T-helper 1 cell treated with Interleukin-12 subunit alpha and Interleukin-12 subunit beta and Interleukin-4 antibody, amounts not matched to agents 30 μg/mL and 1 μg/mL, for 36 hours (primary cell): ENCODE results near the gene RNF181.
"Not testable (repeated sequence)": the region's sequence is repeated elsewhere in the genome, so short reads cannot be mapped to it uniquely, and the experiment has no call there.

ENCODE experiments used
- H3K27ac Mint-ChIP-seq: one replicate; pipeline ENCODE4 v1.8.0; 2021; ENCODE audit warnings: mild to moderate bottlenecking, mixed read lengths
- H3K27me3 Mint-ChIP-seq: one replicate; pipeline ENCODE4 v1.8.0; 2021; ENCODE audit warnings: low read depth, mixed read lengths
- H3K36me3 Mint-ChIP-seq: one replicate; pipeline ENCODE4 v1.8.0; 2021; ENCODE audit warnings: low read depth, mixed read lengths
- H3K4me1 Mint-ChIP-seq: one replicate; pipeline ENCODE4 v1.8.0; 2021; ENCODE audit warnings: low read depth, mixed read lengths
- H3K4me3 Mint-ChIP-seq: one replicate; pipeline ENCODE4 v1.8.0; 2021; ENCODE audit warnings: mild to moderate bottlenecking, moderate library complexity, mixed read lengths
- H3K9me3 Mint-ChIP-seq: one replicate; pipeline ENCODE4 v1.8.0; 2021; ENCODE audit warnings: mixed read lengths

RNF181 gene

GRCh38 chr2:85583667-85584353 lies 11.7 kb upstream of the RNF181 start:
- Mint-ChIP-seq H3K27ac (peak overlapping the region; percentile 80), H3K36me3 (peaks cover 32% of the 10 kb centered on the region), H3K27me3 (no peaks in the 10 kb centered on the region), H3K9me3 (no peaks in the 10 kb centered on the region), H3K4me3 (peak overlapping the region; percentile 77), H3K4me1 (peaks cover 56% of the 10 kb centered on the region)

DNA sequence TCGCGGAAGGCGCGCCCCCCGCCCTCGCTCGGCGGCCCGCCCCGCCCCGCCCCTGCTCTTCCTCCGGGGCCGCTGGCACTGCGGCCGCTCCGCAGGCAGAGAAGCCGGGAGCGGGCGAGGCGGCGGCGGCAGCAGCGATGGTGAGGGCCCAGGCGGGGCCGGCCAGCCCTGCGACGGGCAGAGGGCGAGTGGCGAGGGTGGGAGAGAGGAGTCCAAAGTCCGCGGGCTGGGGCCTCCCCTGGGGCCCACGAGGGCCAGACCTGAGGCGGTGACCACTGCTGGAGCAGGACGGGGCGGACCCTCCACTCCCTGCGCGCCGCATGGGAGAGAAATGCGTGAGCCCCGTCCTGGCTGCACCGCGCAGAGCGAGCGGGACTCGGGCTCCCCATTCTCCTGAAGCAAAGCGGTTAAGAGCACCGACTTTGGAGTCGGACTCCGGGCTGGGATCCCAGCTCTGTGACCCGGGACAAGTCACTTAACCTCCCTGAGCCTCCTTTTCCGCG lies 11.1 kb upstream of the RNF181 start, which contains the start of gene VAMP5:
VAMP5 (plus strand) TSS at position 78 of the 503 bp plus-strand sequence; CDS start at position 138, 60 bp downstream.
- peak within 1 kb of the TSS; percentile 91 for H3K27ac Mint-ChIP-seq
- H3K9me3 Mint-ChIP-seq: no peaks in the 10 kb centered on the region
- H3K4me3 Mint-ChIP-seq: peak within 1 kb of the TSS; percentile 88
- H3K27me3 Mint-ChIP-seq: no peaks in the 10 kb centered on the region
- peaks cover 51% of the 10 kb centered on the region for H3K4me1 Mint-ChIP-seq
- H3K36me3 Mint-ChIP-seq: peaks cover 32% of the 10 kb centered on the region

DNA sequence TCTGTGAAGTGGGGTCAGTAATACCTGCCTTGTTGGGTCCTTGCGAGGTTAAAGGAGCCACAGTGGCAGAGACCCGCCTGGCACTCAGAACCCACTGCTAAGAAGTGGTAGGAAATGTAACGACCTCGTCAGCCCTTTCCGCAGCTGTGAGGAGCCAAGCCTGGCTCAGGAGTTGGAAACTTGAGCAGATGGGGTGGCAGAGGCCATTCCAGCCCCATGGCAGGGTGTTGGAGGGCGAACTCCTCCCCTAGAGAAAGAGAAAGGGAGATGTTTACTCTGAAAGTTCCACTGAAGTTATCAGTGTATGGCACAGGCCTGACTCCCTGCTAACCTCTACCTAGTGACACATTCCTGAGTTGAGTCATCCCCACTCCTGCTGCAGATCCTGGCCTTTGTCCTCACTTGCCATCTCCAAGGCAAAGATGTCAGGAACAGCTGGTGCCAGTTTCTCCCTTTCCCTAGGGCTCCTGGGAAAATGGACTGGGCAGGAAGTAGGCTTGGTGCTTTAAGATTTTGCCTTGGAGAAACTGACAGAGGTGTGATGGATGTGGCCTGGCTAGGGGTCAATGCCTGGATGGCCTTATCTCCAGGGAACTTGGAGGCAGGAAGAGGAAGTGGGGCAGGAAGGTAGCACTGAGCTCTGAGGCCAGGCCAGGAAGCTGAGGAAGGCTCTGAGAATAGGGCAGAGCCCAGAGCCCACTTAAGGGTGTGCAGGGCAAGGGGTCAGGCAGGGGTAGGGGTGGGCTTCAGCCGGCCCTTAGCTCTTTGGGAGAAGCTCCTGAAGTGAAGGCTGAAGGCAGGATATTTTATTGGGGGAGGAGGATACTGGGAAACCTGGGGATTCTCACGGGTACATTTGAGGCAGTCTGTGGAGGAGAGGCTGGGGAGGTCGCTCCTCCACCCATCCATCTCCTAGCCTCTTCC lies 10.4 kb upstream of the RNF181 start:
- no peaks in the 10 kb centered on the region for H3K9me3 Mint-ChIP-seq
- H3K27me3 Mint-ChIP-seq: no peaks in the 10 kb centered on the region
- peaks cover 28% of the 10 kb centered on the region for H3K36me3 Mint-ChIP-seq
- H3K4me3 Mint-ChIP-seq: peak overlapping the region; percentile 88
- peak overlapping the region; percentile 91 for H3K27ac Mint-ChIP-seq
- H3K4me1 Mint-ChIP-seq: peaks cover 46% of the 10 kb centered on the region

DNA sequence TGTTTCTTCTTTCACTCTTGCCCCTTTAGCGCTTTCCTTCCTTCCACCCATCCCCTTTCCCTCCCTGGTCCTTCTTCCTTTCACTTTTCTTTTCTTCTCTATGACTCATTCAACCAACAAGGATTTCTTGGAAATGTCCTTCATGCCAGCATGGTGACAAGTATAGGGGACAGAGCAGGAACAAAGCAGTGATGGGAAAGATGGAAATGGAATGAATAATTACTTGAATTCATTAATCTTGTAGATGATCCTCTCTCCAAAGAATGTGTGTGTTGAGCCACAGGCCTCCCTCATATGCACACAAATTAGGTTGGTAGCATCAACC lies 9.8 kb upstream of the RNF181 start:
- H3K27me3 Mint-ChIP-seq: no peaks in the 10 kb centered on the region
- peak overlapping the region; percentile 91 for H3K27ac Mint-ChIP-seq
- H3K36me3 Mint-ChIP-seq: peaks cover 27% of the 10 kb centered on the region
- H3K9me3 Mint-ChIP-seq: no peaks in the 10 kb centered on the region
- peak overlapping the region; percentile 88 for H3K4me3 Mint-ChIP-seq
- H3K4me1 Mint-ChIP-seq: peaks cover 42% of the 10 kb centered on the region

GRCh38 chr2:85588236-85588635 lies 7.3 kb upstream of the RNF181 start:
- Mint-ChIP-seq H3K4me1 (peaks cover 34% of the 10 kb centered on the region), H3K27me3 (no peaks in the 10 kb centered on the region), H3K36me3 (peaks cover 13% of the 10 kb centered on the region), H3K27ac (no peak overlapping the region), H3K4me3 (no peak overlapping the region), H3K9me3 (no peaks in the 10 kb centered on the region)

- Mint-ChIP-seq H3K27me3 (no peaks in the 10 kb centered on the region), H3K9me3 (no peaks in the 10 kb centered on the region), H3K4me1 (peaks cover 32% of the 10 kb centered on the region), H3K36me3 (peaks cover 10% of the 10 kb centered on the region), H3K27ac (peak overlapping the region; percentile 13), H3K4me3 (no peak overlapping the region)
Measured at GRCh38 chr2:85588645-85589044, 6.9 kb upstream of the RNF181 start.

- H3K27ac Mint-ChIP-seq: no peak overlapping the region
- H3K27me3 Mint-ChIP-seq: no peaks in the 10 kb centered on the region
- no peak overlapping the region for H3K4me3 Mint-ChIP-seq
- H3K9me3 Mint-ChIP-seq: no peaks in the 10 kb centered on the region
- peaks cover 29% of the 10 kb centered on the region for H3K4me1 Mint-ChIP-seq
- H3K36me3 Mint-ChIP-seq: peaks cover 12% of the 10 kb centered on the region
Measured at GRCh38 chr2:85589181-85589580, 6.4 kb upstream of the RNF181 start.

DNA sequence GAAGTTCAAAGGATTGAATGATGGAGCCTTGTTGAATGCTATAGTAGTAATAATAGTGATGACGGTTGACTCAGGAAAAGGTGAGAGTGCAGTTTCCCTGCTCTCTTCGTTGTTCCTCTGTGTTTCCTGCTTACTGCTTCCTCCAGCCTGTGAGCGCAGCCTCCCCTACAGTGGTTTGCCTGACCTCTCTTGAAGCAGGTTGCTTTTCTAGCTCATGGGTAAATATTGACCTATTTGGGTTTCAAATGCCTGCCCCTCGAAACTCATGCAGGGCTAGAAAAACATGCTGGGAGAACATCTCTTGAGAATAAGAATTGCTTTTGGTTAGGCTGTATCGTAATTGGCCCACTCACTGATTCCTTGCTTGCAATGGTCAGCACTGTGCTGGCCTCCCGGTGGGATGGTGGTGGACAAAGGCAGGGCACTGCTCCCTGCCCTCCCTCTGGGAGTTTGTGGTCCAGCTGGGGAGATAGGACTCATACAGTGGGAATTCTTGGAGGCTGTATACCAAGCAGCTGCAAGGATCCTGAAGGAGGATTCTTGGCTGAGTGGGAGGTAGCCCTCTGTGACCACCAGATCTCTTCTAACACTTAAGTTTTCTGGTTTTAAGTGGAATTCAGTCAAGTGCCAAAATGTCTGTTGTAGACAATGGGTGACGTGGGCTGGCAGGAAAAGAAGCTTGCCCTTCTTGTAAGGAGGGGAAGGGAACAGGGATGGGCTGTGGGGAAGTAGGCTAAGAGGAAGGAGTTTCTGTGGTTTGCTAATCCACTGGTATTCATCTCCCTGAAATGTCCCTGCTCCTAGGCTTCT lies 5.4 kb upstream of the RNF181 start:
- Mint-ChIP-seq H3K4me3 (no peak overlapping the region), H3K27me3 (no peaks in the 10 kb centered on the region), H3K4me1 (peaks cover 31% of the 10 kb centered on the region), H3K36me3 (peaks cover 13% of the 10 kb centered on the region), H3K9me3 (no peaks in the 10 kb centered on the region), H3K27ac (no peak overlapping the region)

GRCh38 chr2:85590950-85591349 lies 4.6 kb upstream of the RNF181 start:
- H3K9me3 Mint-ChIP-seq: no peaks in the 10 kb centered on the region
- peaks cover 18% of the 10 kb centered on the region for H3K36me3 Mint-ChIP-seq
- no peak overlapping the region for H3K4me3 Mint-ChIP-seq
- no peaks in the 10 kb centered on the region for H3K27me3 Mint-ChIP-seq
- peaks cover 28% of the 10 kb centered on the region for H3K4me1 Mint-ChIP-seq
- H3K27ac Mint-ChIP-seq: no peak overlapping the region

- no peak overlapping the region for H3K4me3 Mint-ChIP-seq
- H3K9me3 Mint-ChIP-seq: no peaks in the 10 kb centered on the region
- no peak overlapping the region for H3K27ac Mint-ChIP-seq
- no peaks in the 10 kb centered on the region for H3K27me3 Mint-ChIP-seq
- peaks cover 18% of the 10 kb centered on the region for H3K36me3 Mint-ChIP-seq
- H3K4me1 Mint-ChIP-seq: peaks cover 29% of the 10 kb centered on the region
Measured at GRCh38 chr2:85591563-85591962, 4.0 kb upstream of the RNF181 start.

DNA sequence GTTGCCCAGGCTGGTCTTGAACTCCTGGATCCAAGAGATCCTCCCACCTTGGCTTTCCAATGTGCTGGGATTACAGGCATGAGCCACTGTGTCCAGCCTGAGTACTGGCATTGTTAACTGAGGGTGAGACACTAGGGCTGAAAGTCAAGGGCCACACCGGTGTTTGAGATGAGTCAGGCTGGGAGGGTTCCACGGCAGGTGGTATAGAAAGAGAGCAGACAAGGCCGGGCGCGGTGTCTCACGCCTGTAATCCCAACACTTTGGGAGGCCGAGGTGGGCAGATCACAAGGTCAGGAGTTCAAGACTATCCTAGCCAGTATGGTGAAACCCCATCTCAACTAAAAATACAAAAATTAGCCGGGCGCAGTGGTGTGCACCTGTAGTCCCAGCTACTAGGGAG lies 3.2 kb upstream of the RNF181 start:
- Mint-ChIP-seq H3K4me1 (peaks cover 36% of the 10 kb centered on the region), H3K36me3 (peaks cover 23% of the 10 kb centered on the region)
- not testable (repeated sequence) for H3K9me3 Mint-ChIP-seq, H3K27me3 Mint-ChIP-seq, H3K27ac Mint-ChIP-seq, H3K4me3 Mint-ChIP-seq

- H3K27me3 Mint-ChIP-seq: no peaks in the 10 kb centered on the region
- H3K9me3 Mint-ChIP-seq: no peaks in the 10 kb centered on the region
- peaks cover 20% of the 10 kb centered on the region for H3K36me3 Mint-ChIP-seq
- peaks cover 32% of the 10 kb centered on the region for H3K4me1 Mint-ChIP-seq
- H3K27ac Mint-ChIP-seq: no peak overlapping the region
- peak overlapping the region; percentile 10 for H3K4me3 Mint-ChIP-seq
Measured at GRCh38 chr2:85593023-85593422, 2.5 kb upstream of the RNF181 start.

- no peaks in the 10 kb centered on the region for H3K9me3 Mint-ChIP-seq
- peaks cover 17% of the 10 kb centered on the region for H3K36me3 Mint-ChIP-seq
- no peaks in the 10 kb centered on the region for H3K27me3 Mint-ChIP-seq
- H3K4me1 Mint-ChIP-seq: peaks cover 26% of the 10 kb centered on the region
- H3K27ac Mint-ChIP-seq: peak overlapping the region; percentile 97
- peak overlapping the region; percentile 100 for H3K4me3 Mint-ChIP-seq
Measured at GRCh38 chr2:85594715-85595300, 737 bp upstream of the RNF181 start.

GRCh38 chr2:85596026-85596333 lies 435 bp downstream of the RNF181 start:
- peaks cover 15% of the 10 kb centered on the region for H3K36me3 Mint-ChIP-seq
- H3K4me3 Mint-ChIP-seq: peak overlapping the region; percentile 100
- no peaks in the 10 kb centered on the region for H3K27me3 Mint-ChIP-seq
- peak overlapping the region; percentile 97 for H3K27ac Mint-ChIP-seq
- no peaks in the 10 kb centered on the region for H3K9me3 Mint-ChIP-seq
- peaks cover 26% of the 10 kb centered on the region for H3K4me1 Mint-ChIP-seq
